OCI-LY7 (cell line): ENCODE measurements around the gene GRWD1. TPM values are rescaled to one million over a fixed set of nuclear protein-coding genes. Genes with fewer than 3 reads are reported as not detected.

Source experiments
- BruUV-seq: library from RNA; stranded (reverse); fragments of 400-500 nt; replicated peaks from 2 replicates; lab custom pipeline; 2021; lab: Mats Ljungman, UMichigan
- CTCF ChIA-PET: fragments of 300-600 bp; sonication (Branson Sonifier 250); formaldehyde crosslinking; loops from one replicate; lab custom pipeline; 2022; ENCODE audit warnings: antibody characterized with exemption; ENCODE audit not compliant: unreplicated experiment; lab: Charles Lee
- POLR2A ChIA-PET: fragments of 300-600 bp; sonication (Branson Sonifier 250); formaldehyde crosslinking; loops from one replicate; lab custom pipeline; 2022; ENCODE audit warnings: antibody characterized with exemption; lab: Charles Lee
- DNase-seq: peaks from one replicate; pipeline ENCODE4 v3.0.0-alpha.2; 2015; ENCODE audit warnings: low spot score
- H2AFZ ChIP-seq: fragments of 200-600 bp; sonication (generic), shearing (Covaris generic); 2 replicates; pipeline ENCODE4 v1.6.1; 2014; ENCODE audit warnings: mild to moderate bottlenecking, antibody characterized with exemption, low read length, moderate library complexity
- H3K27ac ChIP-seq: fragments of 200-600 bp; sonication (generic); 2 replicates; pipeline ENCODE4 v1.5.1; 2014; ENCODE audit warnings: mixed run types, low read depth, mild to moderate bottlenecking, moderate library complexity, low read length, inconsistent platforms; ENCODE audit not compliant: poor library complexity, severe bottlenecking
- H3K36me3 ChIP-seq: fragments of 200-600 bp; sonication (generic); 2 replicates; pipeline ENCODE4 v1.6.1; 2014; ENCODE audit warnings: mild to moderate bottlenecking, antibody characterized with exemption, low read length, moderate library complexity, mixed read lengths; ENCODE audit not compliant: insufficient read depth
- H3K4me1 ChIP-seq: fragments of 200-600 bp; sonication (generic); 2 replicates; pipeline ENCODE4 v1.5.1; 2014; ENCODE audit warnings: mild to moderate bottlenecking, low read length; ENCODE audit not compliant: insufficient read depth, poor library complexity, severe bottlenecking
- H3K4me2 ChIP-seq: fragments of 200-600 bp; sonication (generic); 2 replicates; pipeline ENCODE4 v1.6.1; 2014; ENCODE audit warnings: mild to moderate bottlenecking, low read length
- H3K4me3 ChIP-seq: fragments of 200-600 bp; sonication (generic); 2 replicates; pipeline ENCODE4 v1.5.1; 2014; ENCODE audit warnings: mild to moderate bottlenecking, low read depth, low read length; ENCODE audit not compliant: poor library complexity, severe bottlenecking
- H3K79me2 ChIP-seq: fragments of 200-600 bp; sonication (generic); 2 replicates; pipeline ENCODE4 v1.6.1; 2016; ENCODE audit warnings: low read depth, mild to moderate bottlenecking, low read length, moderate library complexity, mixed read lengths; ENCODE audit not compliant: insufficient read depth
- H3K9me2 ChIP-seq: fragments of 200-600 bp; sonication (generic); 2 replicates; pipeline ENCODE4 v1.6.1; 2016; ENCODE audit warnings: mild to moderate bottlenecking, low read length, mixed read lengths; ENCODE audit not compliant: insufficient read depth
- H3K9me3 ChIP-seq: fragments of 200-600 bp; sonication (generic); 2 replicates; pipeline ENCODE4 v1.6.1; 2014; ENCODE audit warnings: mild to moderate bottlenecking, mixed run types, low read length, mixed read lengths
- H4K20me1 ChIP-seq: fragments of 200-600 bp; sonication (generic); 2 replicates; pipeline ENCODE4 v1.6.1; 2014; ENCODE audit warnings: mild to moderate bottlenecking, antibody characterized with exemption, low read length, moderate library complexity, mixed read lengths; ENCODE audit not compliant: insufficient read depth
- EZH2phosphoT487 ChIP-seq: fragments of 200-600 bp; sonication (generic); IDR thresholded peaks from 2 replicates; pipeline ENCODE4 v1.6.1; 2018; ENCODE audit warnings: low read depth, borderline replicate concordance, mild to moderate bottlenecking, mixed run types, antibody characterized with exemption, low read length, moderate library complexity, mixed read lengths
- intact Hi-C: fragments of 100-400 bp; cut with micrococcal nuclease; formaldehyde crosslinking; loops from one replicate; pipeline ENCODE4 v1.10.0; 2022; ENCODE audit not compliant: unreplicated experiment
- total RNA-seq, 2 experiments: library from RNA; depleted of rRNA in 1 of 2; stranded (reverse); fragments of >200 nt in 1 of 2; shearing (Covaris generic) in 1 of 2; gene quantifications; 2 replicates each; pipeline ENCODE4 v1.2.3, GENCODE V29; 2014 to 2022
- TF ChIP-seq, protein P1 (sequence below): fragments of 200-600 bp; sonication (generic); conservative IDR thresholded peaks from 2 replicates; pipeline ENCODE4 v1.5.1; 2014; ENCODE audit warnings: mild to moderate bottlenecking, antibody characterized with exemption, low read length, moderate library complexity, mixed read lengths

Gene GRWD1
- total RNA-seq, 2 experiments from 2014 or later: 32.1 to 35.8 TPM

DNA sequence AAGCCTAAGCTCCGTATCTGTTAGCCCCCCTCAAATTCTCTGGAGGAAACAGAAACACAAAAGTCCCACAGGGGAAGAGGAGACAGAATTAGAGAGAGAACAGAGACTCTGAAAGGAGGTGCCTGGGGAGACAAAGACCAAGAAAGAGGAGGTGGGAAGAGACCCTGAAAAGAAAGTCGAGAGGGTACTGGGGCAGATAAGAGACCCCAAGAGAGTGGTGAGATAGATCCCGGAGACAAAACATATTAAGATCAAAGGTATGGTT, 915 bp upstream of the GRWD1 start:
- ChIA-PET CTCF (no interaction called here), POLR2A (interaction anchor here (0.5 to 1.0 kb wide), 2 partner anchors 12 to 108 kb away, joined by 3 to 4 read pairs; no protein-coding TSS in a partner anchor)
- H3K9me2 ChIP-seq: no peaks in the 10 kb centered on the region
- H3K4me1 ChIP-seq: peaks cover 26% of the 10 kb centered on the region
- H3K36me3 ChIP-seq: peaks cover 28% of the 10 kb centered on the region
- peak overlapping the region; percentile 70 for H3K27ac ChIP-seq
- TF ChIP-seq EZH2phosphoT487: no peak
- TF ChIP-seq, protein P1, sequence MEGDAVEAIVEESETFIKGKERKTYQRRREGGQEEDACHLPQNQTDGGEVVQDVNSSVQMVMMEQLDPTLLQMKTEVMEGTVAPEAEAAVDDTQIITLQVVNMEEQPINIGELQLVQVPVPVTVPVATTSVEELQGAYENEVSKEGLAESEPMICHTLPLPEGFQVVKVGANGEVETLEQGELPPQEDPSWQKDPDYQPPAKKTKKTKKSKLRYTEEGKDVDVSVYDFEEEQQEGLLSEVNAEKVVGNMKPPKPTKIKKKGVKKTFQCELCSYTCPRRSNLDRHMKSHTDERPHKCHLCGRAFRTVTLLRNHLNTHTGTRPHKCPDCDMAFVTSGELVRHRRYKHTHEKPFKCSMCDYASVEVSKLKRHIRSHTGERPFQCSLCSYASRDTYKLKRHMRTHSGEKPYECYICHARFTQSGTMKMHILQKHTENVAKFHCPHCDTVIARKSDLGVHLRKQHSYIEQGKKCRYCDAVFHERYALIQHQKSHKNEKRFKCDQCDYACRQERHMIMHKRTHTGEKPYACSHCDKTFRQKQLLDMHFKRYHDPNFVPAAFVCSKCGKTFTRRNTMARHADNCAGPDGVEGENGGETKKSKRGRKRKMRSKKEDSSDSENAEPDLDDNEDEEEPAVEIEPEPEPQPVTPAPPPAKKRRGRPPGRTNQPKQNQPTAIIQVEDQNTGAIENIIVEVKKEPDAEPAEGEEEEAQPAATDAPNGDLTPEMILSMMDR: no peak
- H3K4me2 ChIP-seq: peak overlapping the region; percentile 82
- DNase-seq: no peak
- intact Hi-C loops: loop anchor here (1.0 to 5.0 kb wide), 3 partner anchors 24 to 58 kb away; partner anchors contain the start of genes CYTH2, GRIN2D and KDELR1
- H3K79me2 ChIP-seq: peaks cover 29% of the 10 kb centered on the region
- H4K20me1 ChIP-seq: no peaks in the 10 kb centered on the region
- H3K9me3 ChIP-seq: no peaks in the 10 kb centered on the region
- H2AFZ ChIP-seq: peak overlapping the region; percentile 86
- no TSS peak for BruUV-seq
- peak overlapping the region; percentile 97 for H3K4me3 ChIP-seq

DNA sequence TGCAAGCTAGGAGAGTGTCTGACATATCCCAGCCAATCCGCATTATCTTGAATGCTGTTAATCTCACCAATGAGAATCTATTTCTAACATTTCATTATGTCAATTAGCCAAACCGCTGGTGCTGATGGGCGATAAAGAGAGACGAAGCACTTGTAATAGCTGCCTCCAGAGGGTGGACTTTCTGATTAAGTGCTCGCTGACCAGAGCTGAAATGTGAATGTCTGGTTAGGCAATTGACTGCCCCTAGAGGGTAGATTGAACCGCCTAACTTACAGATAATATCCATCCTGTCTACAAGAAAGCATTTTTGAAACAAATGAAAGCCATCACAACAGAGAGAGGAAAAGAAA, 552 bp upstream of the GRWD1 start:
- POLR2A ChIA-PET: interaction anchor here (0.5 to 1.0 kb wide), 2 partner anchors 12 to 108 kb away, joined by 3 to 4 read pairs; no protein-coding TSS in a partner anchor
- peak overlapping the region; percentile 86 for H2AFZ ChIP-seq
- intact Hi-C loops: loop anchor here (1.0 to 5.0 kb wide), 3 partner anchors 24 to 58 kb away; partner anchors contain the start of genes CYTH2, GRIN2D and KDELR1
- no peaks in the 10 kb centered on the region for H4K20me1 ChIP-seq
- H3K27ac ChIP-seq: peak overlapping the region; percentile 70
- H3K4me3 ChIP-seq: peak overlapping the region; percentile 97
- H3K9me2 ChIP-seq: no peaks in the 10 kb centered on the region
- H3K4me2 ChIP-seq: peak overlapping the region; percentile 82
- DNase-seq: no peak
- BruUV-seq: no TSS peak
- no peaks in the 10 kb centered on the region for H3K9me3 ChIP-seq
- peaks cover 29% of the 10 kb centered on the region for H3K79me2 ChIP-seq
- H3K4me1 ChIP-seq: peaks cover 26% of the 10 kb centered on the region
- H3K36me3 ChIP-seq: peaks cover 32% of the 10 kb centered on the region
- CTCF ChIA-PET: no interaction called here
- TF ChIP-seq EZH2phosphoT487: no peak
- TF ChIP-seq, protein P1: peak; percentile 74

DNA sequence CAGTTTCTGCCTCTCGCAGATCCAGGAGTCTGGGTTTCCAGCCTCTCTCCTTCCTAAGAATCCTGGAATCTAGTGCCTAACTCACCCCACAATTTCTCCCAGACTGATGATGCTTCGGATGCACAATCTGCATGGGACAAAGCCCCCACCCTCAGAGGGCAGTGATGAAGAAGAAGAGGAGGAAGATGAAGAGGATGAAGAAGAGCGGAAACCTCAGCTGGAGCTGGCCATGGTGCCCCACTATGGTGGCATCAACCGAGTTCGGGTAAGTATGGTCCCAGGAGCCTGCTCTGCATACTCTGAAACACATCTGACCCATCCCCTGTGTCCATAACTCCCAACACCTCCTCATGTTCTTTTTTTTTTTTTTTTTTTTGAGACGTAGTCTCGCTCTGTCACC, 796 bp downstream of the GRWD1 start:
- Histone ChIP-seq H2AFZ (no peak overlapping the region), H4K20me1 (no peaks in the 10 kb centered on the region), H3K9me3 (no peaks in the 10 kb centered on the region), H3K36me3 (peaks cover 46% of the 10 kb centered on the region), H3K4me3 (peak overlapping the region; percentile 97), H3K27ac (peak overlapping the region; percentile 70), H3K4me1 (peaks cover 26% of the 10 kb centered on the region), H3K9me2 (no peaks in the 10 kb centered on the region), H3K4me2 (peak overlapping the region; percentile 82), H3K79me2 (peaks cover 29% of the 10 kb centered on the region)
- TF ChIP-seq, protein P1: no peak
- no peak for TF ChIP-seq EZH2phosphoT487
- intact Hi-C loops: loop anchor here (5.0 kb wide), 1 partner anchor 54 kb away; the partner anchor contains the start of genes GRIN2D and KDELR1
- ChIA-PET POLR2A (no interaction called here), CTCF (no interaction called here)
- no peak for DNase-seq
- BruUV-seq: no TSS peak
